Measurements from ENCODE around the gene CCL24.
"Not testable (repeated sequence)": the region's sequence is repeated elsewhere in the genome, so short reads cannot be mapped to it uniquely, and the experiment has no call there.

The CCL24 gene

GRCh38 chr7:75789361-75789924, 24.2 kb downstream of the CCL24 start:
- intact Hi-C loops (cut with micrococcal nuclease): no loop called here
- Mint-ChIP-seq H3K9me3 (no peaks in the 10 kb centered on the region), H3K4me3 (no peak overlapping the region), H3K36me3 (ENCODE audit: low read depth) (no peaks in the 10 kb centered on the region), H3K27ac (no peak overlapping the region), H3K4me1 (ENCODE audit: low read depth) (peaks cover 23% of the 10 kb centered on the region), H3K27me3 (peaks cover 23% of the 10 kb centered on the region)

GRCh38 chr7:75788154-75788847, 25.3 kb downstream of the CCL24 start:
- peaks cover 12% of the 10 kb centered on the region for H3K4me1 Mint-ChIP-seq (ENCODE audit: low read depth)
- H3K36me3 Mint-ChIP-seq (ENCODE audit: low read depth); intact Hi-C loops (cut with micrococcal nuclease); H3K9me3 Mint-ChIP-seq; H3K27ac Mint-ChIP-seq; H3K4me3 Mint-ChIP-seq: not testable (repeated sequence)
- H3K27me3 Mint-ChIP-seq: peaks cover 16% of the 10 kb centered on the region

GRCh38 chr7:75783058-75783457, 30.5 kb downstream of the CCL24 start:
- H3K27me3 Mint-ChIP-seq: peaks cover 43% of the 10 kb centered on the region
- H3K4me3 Mint-ChIP-seq; H3K9me3 Mint-ChIP-seq; intact Hi-C loops (cut with micrococcal nuclease); H3K36me3 Mint-ChIP-seq (ENCODE audit: low read depth): not testable (repeated sequence)
- H3K4me1 Mint-ChIP-seq (ENCODE audit: low read depth): peaks cover 31% of the 10 kb centered on the region
- H3K27ac Mint-ChIP-seq: peak overlapping the region; percentile 11

- peak overlapping the region; percentile 50 for H3K27ac Mint-ChIP-seq
- H3K4me3 Mint-ChIP-seq; H3K9me3 Mint-ChIP-seq; intact Hi-C loops (cut with micrococcal nuclease); H3K36me3 Mint-ChIP-seq (ENCODE audit: low read depth): not testable (repeated sequence)
- H3K4me1 Mint-ChIP-seq (ENCODE audit: low read depth): peaks cover 41% of the 10 kb centered on the region
- peaks cover 43% of the 10 kb centered on the region for H3K27me3 Mint-ChIP-seq
These were observed 32.8 kb downstream of the CCL24 start for GRCh38 chr7:75780647-75781273.

GRCh38 chr7:75779516-75779915, 34.1 kb downstream of the CCL24 start:
- H3K36me3 Mint-ChIP-seq (ENCODE audit: low read depth); H3K9me3 Mint-ChIP-seq; H3K4me3 Mint-ChIP-seq: not testable (repeated sequence)
- intact Hi-C loops (cut with micrococcal nuclease): loop anchor here (5.0 kb wide), 1 partner anchor 243 kb away; no protein-coding TSS in a partner anchor
- Mint-ChIP-seq H3K27ac (peak overlapping the region; percentile 50), H3K27me3 (peaks cover 43% of the 10 kb centered on the region), H3K4me1 (ENCODE audit: low read depth) (peaks cover 53% of the 10 kb centered on the region)

GRCh38 chr7:75779035-75779434, 34.6 kb downstream of the CCL24 start:
- H3K4me3 Mint-ChIP-seq; H3K36me3 Mint-ChIP-seq (ENCODE audit: low read depth); H3K9me3 Mint-ChIP-seq: not testable (repeated sequence)
- Mint-ChIP-seq H3K27me3 (peaks cover 42% of the 10 kb centered on the region), H3K4me1 (ENCODE audit: low read depth) (peaks cover 55% of the 10 kb centered on the region), H3K27ac (peak overlapping the region; percentile 50)
- intact Hi-C loops (cut with micrococcal nuclease): loop anchor here (5.0 kb wide), 1 partner anchor 243 kb away; no protein-coding TSS in a partner anchor

GRCh38 chr7:75776295-75776971, 37.2 kb downstream of the CCL24 start:
- Mint-ChIP-seq H3K9me3 (no peaks in the 10 kb centered on the region), H3K4me3 (no peak overlapping the region)

GRCh38 chr7:75773958-75774357, 39.6 kb downstream of the CCL24 start:
- Mint-ChIP-seq H3K27ac (peak overlapping the region; percentile 91), H3K4me1 (ENCODE audit: low read depth) (peaks cover 68% of the 10 kb centered on the region), H3K36me3 (ENCODE audit: low read depth) (peaks cover 21% of the 10 kb centered on the region)
- H3K9me3 Mint-ChIP-seq; H3K4me3 Mint-ChIP-seq; intact Hi-C loops (cut with micrococcal nuclease); H3K27me3 Mint-ChIP-seq: not testable (repeated sequence)

More at GRCh38 chr7:75776295-75776971, 37.2 kb downstream of the CCL24 start:
- no peaks in the 10 kb centered on the region for H3K36me3 Mint-ChIP-seq (ENCODE audit: low read depth)
- H3K27me3 Mint-ChIP-seq: peaks cover 24% of the 10 kb centered on the region
- intact Hi-C loops (cut with micrococcal nuclease): loop anchor here (5.0 kb wide), 1 partner anchor 246 kb away; no protein-coding TSS in a partner anchor
- H3K4me1 Mint-ChIP-seq (ENCODE audit: low read depth): peaks cover 72% of the 10 kb centered on the region
- H3K27ac Mint-ChIP-seq: no peak overlapping the region

- Mint-ChIP-seq H3K27me3 (no peaks in the 10 kb centered on the region), H3K4me3 (peak within 1 kb of the TSS; percentile 68), H3K36me3 (ENCODE audit: low read depth) (peaks cover 21% of the 10 kb centered on the region), H3K9me3 (no peaks in the 10 kb centered on the region), H3K27ac (peak within 1 kb of the TSS; percentile 91), H3K4me1 (ENCODE audit: low read depth) (peaks cover 67% of the 10 kb centered on the region)
- intact Hi-C loops (cut with micrococcal nuclease): no loop called here
These were observed 41.2 kb downstream of the CCL24 start, which contains the start of gene CCL26 for GRCh38 chr7:75772081-75773077. Gene CCL26, minus strand, starts transcription at chr7:75772211. Its CDS starts 35 bp downstream, at chr7:75772176.

- Mint-ChIP-seq H3K9me3 (no peaks in the 10 kb centered on the region), H3K27ac (peak overlapping the region; percentile 91), H3K36me3 (ENCODE audit: low read depth) (peaks cover 21% of the 10 kb centered on the region), H3K4me3 (peak overlapping the region; percentile 68), H3K27me3 (no peaks in the 10 kb centered on the region), H3K4me1 (ENCODE audit: low read depth) (peaks cover 61% of the 10 kb centered on the region)
- intact Hi-C loops (cut with micrococcal nuclease): no loop called here
These were observed 42.4 kb downstream of the CCL24 start for GRCh38 chr7:75771224-75771623.

- Mint-ChIP-seq H3K36me3 (ENCODE audit: low read depth) (no peaks in the 10 kb centered on the region), H3K27ac (peak overlapping the region; percentile 31), H3K9me3 (no peaks in the 10 kb centered on the region), H3K27me3 (no peaks in the 10 kb centered on the region), H3K4me1 (ENCODE audit: low read depth) (peaks cover 9% of the 10 kb centered on the region), H3K4me3 (no peak overlapping the region)
- intact Hi-C loops (cut with micrococcal nuclease): loop anchor here (5.0 kb wide), 2 partner anchors 35 to 260 kb away; no protein-coding TSS in a partner anchor
These were observed 51.2 kb downstream of the CCL24 start for GRCh38 chr7:75762350-75762917.

GRCh38 chr7:75761801-75762200, 51.8 kb downstream of the CCL24 start:
- H3K27me3 Mint-ChIP-seq; H3K4me3 Mint-ChIP-seq; H3K4me1 Mint-ChIP-seq (ENCODE audit: low read depth); H3K9me3 Mint-ChIP-seq; H3K36me3 Mint-ChIP-seq (ENCODE audit: low read depth): not testable (repeated sequence)
- H3K27ac Mint-ChIP-seq: peak overlapping the region; percentile 31
- intact Hi-C loops (cut with micrococcal nuclease): loop anchor here (5.0 kb wide), 2 partner anchors 34 to 260 kb away; no protein-coding TSS in a partner anchor
